Measurements from ENCODE around the gene ARMC5. TPM values are rescaled to one million over a fixed set of nuclear protein-coding genes. Genes with fewer than 3 reads are reported as not detected.

ARMC5 gene
- polyA plus RNA-seq, 1 of the 3 experiments (the other 2 are of a cell fraction), result 8.9 TPM

GRCh38 chr16:31473264-31473984 lies 14.1 kb downstream of the ARMC5 start:
- CTCF ChIA-PET, result interaction anchor here (0.6 to 5.7 kb wide), 11 partner anchors 9 to 315 kb away, joined by 3 to 68 read pairs (median 5); partner anchors contain the start of genes ARMC5, SLC5A2 and ZNF843
- H3K27me3 ChIP-seq (ENCODE audit: insufficient read depth), result no peaks in the 10 kb centered on the region
- H2AFZ ChIP-seq (ENCODE audit: low read depth), result no peak overlapping the region
- POLR2A ChIA-PET, result interaction anchor here (0.6 to 1.1 kb wide), 4 partner anchors 14 to 293 kb away, joined by 3 to 6 read pairs (median 4); partner anchors contain the start of genes ARMC5 and RUSF1
- H3K9me3 ChIP-seq, result no peaks in the 10 kb centered on the region
- peaks cover 0 to 12% of the 10 kb centered on the region in 2 experiments; a peak in 1 of 4 replicates for H3K4me1 ChIP-seq (ENCODE audit: control insufficient read depth in 1 of 2, insufficient read depth in 2 of 2, low read depth in 1 of 2, low read length in 1 of 2)
- H3K9ac ChIP-seq, result no peak overlapping the region
- peak overlapping the region in 1 of 2 experiments; percentile 54; a peak in 2 of 4 replicates for H3K4me3 ChIP-seq (ENCODE audit: low read depth in 2 of 2, low read length in 1 of 2)
- peak overlapping the region; percentile 4 to 62; a peak in 2 of 4 replicates for H3K27ac ChIP-seq (ENCODE audit: low read depth in 2 of 2, low read length in 1 of 2)
- peaks cover 27 to 30% of the 10 kb centered on the region in 2 experiments for H3K36me3 ChIP-seq (replicated peaks in 1 of 2; ENCODE audit: control insufficient read depth in 1 of 2, insufficient read depth in 2 of 2, low read length in 1 of 2)
- TF ChIP-seq RXRA (IDR thresholded peaks at IDR 0.05; ENCODE audit: borderline replicate concordance, low read depth), result no peak
- TF ChIP-seq CTCF (IDR thresholded peaks at IDR 0.05), result no peak
- no peak for TF ChIP-seq ELF1 (IDR thresholded peaks at IDR 0.05)
- peak; percentile 58; the same call in 1 of the 2 replicates for TF ChIP-seq GATA2 (CRISPR knock-in tag; IDR thresholded peaks at IDR 0.05)
- H3K4me2 ChIP-seq, result 0 out of 2 replicates have a peak overlapping the region, but pooled peaks have one; percentile 6
- H4K20me1 ChIP-seq (ENCODE audit: insufficient read depth), result peaks cover 24% of the 10 kb centered on the region
- peaks cover 45% of the 10 kb centered on the region for H3K79me2 ChIP-seq (ENCODE audit: insufficient read depth)
- 87% methylated on average over 17 of the region's 17 CpGs for WGBS (ENCODE audit: low lambda C conversion rate)
- peaks cover 30% of the 10 kb centered on the region for H3F3A ChIP-seq (replicated peaks; ENCODE audit: insufficient read depth)
- no peaks in the 10 kb centered on the region for H3K9me2 ChIP-seq
- peak; percentile 53 for DNase-seq

GRCh38 chr16:31474173-31474714 lies 14.9 kb downstream of the ARMC5 start:
- no peak for DNase-seq
- Histone ChIP-seq H3K9me2 (no peaks in the 10 kb centered on the region), H3K9ac (no peak overlapping the region), H3K27me3 (ENCODE audit: insufficient read depth) (no peaks in the 10 kb centered on the region), H3K4me2 (no peak overlapping the region), H3K4me1 (ENCODE audit: control insufficient read depth in 1 of 2, insufficient read depth in 2 of 2, low read depth in 1 of 2, low read length in 1 of 2) (peaks cover 0 to 12% of the 10 kb centered on the region in 2 experiments; a peak in 1 of 4 replicates), H4K20me1 (ENCODE audit: insufficient read depth) (peaks cover 29% of the 10 kb centered on the region), H3K4me3 (ENCODE audit: low read depth in 2 of 2, low read length in 1 of 2) (no peak overlapping the region), H3K79me2 (ENCODE audit: insufficient read depth) (peaks cover 45% of the 10 kb centered on the region), H3K9me3 (no peaks in the 10 kb centered on the region), H2AFZ (ENCODE audit: low read depth) (no peak overlapping the region), H3K27ac (ENCODE audit: low read depth in 2 of 2, low read length in 1 of 2) (no peak overlapping the region), H3F3A (replicated peaks; ENCODE audit: insufficient read depth) (peaks cover 30% of the 10 kb centered on the region), H3K36me3 (replicated peaks in 1 of 2; ENCODE audit: control insufficient read depth in 1 of 2, insufficient read depth in 2 of 2, low read length in 1 of 2) (peaks cover 27 to 35% of the 10 kb centered on the region in 2 experiments)
- ChIA-PET POLR2A (no interaction called here), CTCF (interaction anchor here (1.1 to 2.5 kb wide), 2 partner anchors 14 to 16 kb away, joined by 4 to 14 read pairs; no protein-coding TSS in a partner anchor)
- WGBS (ENCODE audit: low lambda C conversion rate), result 94% methylated on average over 11 of the region's 12 CpGs
- TF ChIP-seq, protein P1, sequence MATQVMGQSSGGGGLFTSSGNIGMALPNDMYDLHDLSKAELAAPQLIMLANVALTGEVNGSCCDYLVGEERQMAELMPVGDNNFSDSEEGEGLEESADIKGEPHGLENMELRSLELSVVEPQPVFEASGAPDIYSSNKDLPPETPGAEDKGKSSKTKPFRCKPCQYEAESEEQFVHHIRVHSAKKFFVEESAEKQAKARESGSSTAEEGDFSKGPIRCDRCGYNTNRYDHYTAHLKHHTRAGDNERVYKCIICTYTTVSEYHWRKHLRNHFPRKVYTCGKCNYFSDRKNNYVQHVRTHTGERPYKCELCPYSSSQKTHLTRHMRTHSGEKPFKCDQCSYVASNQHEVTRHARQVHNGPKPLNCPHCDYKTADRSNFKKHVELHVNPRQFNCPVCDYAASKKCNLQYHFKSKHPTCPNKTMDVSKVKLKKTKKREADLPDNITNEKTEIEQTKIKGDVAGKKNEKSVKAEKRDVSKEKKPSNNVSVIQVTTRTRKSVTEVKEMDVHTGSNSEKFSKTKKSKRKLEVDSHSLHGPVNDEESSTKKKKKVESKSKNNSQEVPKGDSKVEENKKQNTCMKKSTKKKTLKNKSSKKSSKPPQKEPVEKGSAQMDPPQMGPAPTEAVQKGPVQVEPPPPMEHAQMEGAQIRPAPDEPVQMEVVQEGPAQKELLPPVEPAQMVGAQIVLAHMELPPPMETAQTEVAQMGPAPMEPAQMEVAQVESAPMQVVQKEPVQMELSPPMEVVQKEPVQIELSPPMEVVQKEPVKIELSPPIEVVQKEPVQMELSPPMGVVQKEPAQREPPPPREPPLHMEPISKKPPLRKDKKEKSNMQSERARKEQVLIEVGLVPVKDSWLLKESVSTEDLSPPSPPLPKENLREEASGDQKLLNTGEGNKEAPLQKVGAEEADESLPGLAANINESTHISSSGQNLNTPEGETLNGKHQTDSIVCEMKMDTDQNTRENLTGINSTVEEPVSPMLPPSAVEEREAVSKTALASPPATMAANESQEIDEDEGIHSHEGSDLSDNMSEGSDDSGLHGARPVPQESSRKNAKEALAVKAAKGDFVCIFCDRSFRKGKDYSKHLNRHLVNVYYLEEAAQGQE (IDR thresholded peaks at IDR 0.05; ENCODE audit: low read depth, low read length), result no peak
